KOPT-K1 (cell line): Measurements from ENCODE around the gene MVP.

Experiments
- H3K27ac ChIP-seq: fragments of 200-600 bp; sonication (generic); 2 replicates; pipeline ENCODE4 v1.5.1; 2016; ENCODE audit warnings: antibody characterized with exemption, mild to moderate bottlenecking, low read depth, low read length; ENCODE audit not compliant: poor library complexity, severe bottlenecking
- H3K36me3 ChIP-seq: fragments of 200-600 bp; sonication (generic); 2 replicates; pipeline ENCODE4 v1.5.1; 2017; ENCODE audit warnings: antibody characterized with exemption, mild to moderate bottlenecking, low read length, moderate library complexity; ENCODE audit not compliant: insufficient read depth
- H3K9me3 ChIP-seq: fragments of 200-600 bp; sonication (generic); 2 replicates; pipeline ENCODE4 v1.5.1; 2017; ENCODE audit warnings: antibody characterized with exemption, low read length, mild to moderate bottlenecking; ENCODE audit not compliant: insufficient read depth, poor library complexity, severe bottlenecking

The MVP gene

GRCh38 chr16:29841631-29842030 is 21.4 kb downstream of the MVP start:
- no peaks in the 10 kb centered on the region for H3K36me3 ChIP-seq
- H3K27ac ChIP-seq: no peak overlapping the region
- H3K9me3 ChIP-seq: no peaks in the 10 kb centered on the region

GRCh38 chr16:29842732-29843346 is 22.6 kb downstream of the MVP start:
- no peak overlapping the region for H3K27ac ChIP-seq
- no peaks in the 10 kb centered on the region for H3K9me3 ChIP-seq
- H3K36me3 ChIP-seq: no peaks in the 10 kb centered on the region

GRCh38 chr16:29843931-29844330 is 23.7 kb downstream of the MVP start:
- H3K27ac ChIP-seq: no peak overlapping the region
- no peaks in the 10 kb centered on the region for H3K9me3 ChIP-seq
- no peaks in the 10 kb centered on the region for H3K36me3 ChIP-seq

DNA sequence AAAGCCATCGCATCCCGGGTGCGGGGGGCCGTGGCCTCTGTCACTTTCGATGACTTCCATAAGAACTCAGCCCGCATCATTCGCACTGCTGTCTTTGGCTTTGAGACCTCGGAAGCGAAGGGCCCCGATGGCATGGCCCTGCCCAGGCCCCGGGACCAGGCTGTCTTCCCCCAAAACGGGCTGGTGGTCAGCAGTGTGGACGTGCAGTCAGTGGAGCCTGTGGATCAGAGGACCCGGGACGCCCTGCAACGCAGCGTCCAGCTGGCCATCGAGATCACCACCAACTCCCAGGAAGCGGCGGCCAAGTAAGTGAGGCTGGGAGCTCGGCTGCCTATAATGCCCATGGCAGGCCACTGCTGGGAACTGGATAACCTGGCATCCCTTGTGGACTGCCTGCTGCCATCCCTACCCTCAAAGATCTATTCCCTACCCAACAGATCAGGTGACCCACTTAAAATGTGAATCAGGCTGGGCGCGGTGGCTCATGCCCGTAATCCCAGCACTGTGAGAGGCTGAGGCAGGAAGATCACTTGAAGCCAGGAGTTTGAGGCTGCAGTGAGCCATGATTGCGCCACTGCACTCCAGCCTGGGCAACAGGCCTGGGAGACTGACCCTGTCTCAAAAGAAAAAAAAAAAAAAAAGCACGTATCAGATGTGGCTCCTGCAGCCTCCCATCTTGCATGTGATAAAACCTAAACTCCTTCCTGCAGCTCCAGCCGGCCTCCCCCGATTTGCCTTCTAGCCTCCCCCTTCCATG is 24.5 kb downstream of the MVP start:
- Histone ChIP-seq H3K9me3 (no peaks in the 10 kb centered on the region), H3K36me3 (no peaks in the 10 kb centered on the region), H3K27ac (no peak overlapping the region)

DNA sequence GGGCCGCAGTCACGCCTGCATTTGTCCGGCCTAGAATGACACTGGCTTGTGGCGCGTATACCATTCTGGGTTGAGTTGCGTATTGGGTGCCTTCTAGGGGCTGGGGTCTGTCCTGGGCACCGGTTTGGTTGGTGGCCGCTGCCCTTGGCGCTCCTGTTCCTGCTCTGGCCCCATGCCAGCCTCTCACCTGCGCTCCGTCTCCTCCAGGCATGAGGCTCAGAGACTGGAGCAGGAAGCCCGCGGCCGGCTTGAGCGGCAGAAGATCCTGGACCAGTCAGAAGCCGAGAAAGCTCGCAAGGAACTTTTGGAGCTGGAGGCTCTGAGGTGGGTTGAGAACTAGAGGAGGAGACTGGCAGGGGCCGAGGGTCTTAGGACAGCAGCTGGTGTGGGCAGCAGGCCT is 25.4 kb downstream of the MVP start:
- H3K36me3 ChIP-seq: no peaks in the 10 kb centered on the region
- H3K9me3 ChIP-seq: no peaks in the 10 kb centered on the region

GRCh38 chr16:29848420-29849297 is 28.4 kb downstream of the MVP start:
- Histone ChIP-seq H3K36me3 (no peaks in the 10 kb centered on the region), H3K27ac (no peak overlapping the region), H3K9me3 (no peaks in the 10 kb centered on the region)

More for the DNA sequence above, 25.4 kb downstream of the MVP start:
- H3K27ac ChIP-seq: no peak overlapping the region

DNA sequence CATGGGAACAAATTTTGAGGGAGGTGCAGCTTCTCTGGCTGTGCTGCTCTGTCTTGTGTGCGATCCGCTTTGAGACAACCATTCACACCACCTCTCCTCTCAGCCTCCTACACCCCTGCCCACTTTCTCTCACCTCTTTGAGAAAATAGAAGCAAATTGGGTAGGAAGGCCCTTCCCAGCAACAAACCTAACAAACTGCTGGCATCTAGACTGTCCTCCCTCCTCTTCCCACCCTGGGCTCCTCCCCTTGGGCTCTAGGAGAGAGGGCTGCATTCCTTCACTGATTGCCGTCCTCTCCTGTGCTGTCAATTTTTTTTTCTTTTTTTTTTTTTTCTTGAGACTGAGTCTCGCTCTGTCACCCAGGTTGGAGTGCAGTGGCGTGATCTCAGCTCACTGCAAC is 29.2 kb downstream of the MVP start:
- Histone ChIP-seq H3K36me3 (no peaks in the 10 kb centered on the region), H3K9me3 (no peaks in the 10 kb centered on the region), H3K27ac (no peak overlapping the region)

- H3K9me3 ChIP-seq: no peaks in the 10 kb centered on the region
Measured at GRCh38 chr16:29850998-29851397, 30.7 kb downstream of the MVP start.

DNA sequence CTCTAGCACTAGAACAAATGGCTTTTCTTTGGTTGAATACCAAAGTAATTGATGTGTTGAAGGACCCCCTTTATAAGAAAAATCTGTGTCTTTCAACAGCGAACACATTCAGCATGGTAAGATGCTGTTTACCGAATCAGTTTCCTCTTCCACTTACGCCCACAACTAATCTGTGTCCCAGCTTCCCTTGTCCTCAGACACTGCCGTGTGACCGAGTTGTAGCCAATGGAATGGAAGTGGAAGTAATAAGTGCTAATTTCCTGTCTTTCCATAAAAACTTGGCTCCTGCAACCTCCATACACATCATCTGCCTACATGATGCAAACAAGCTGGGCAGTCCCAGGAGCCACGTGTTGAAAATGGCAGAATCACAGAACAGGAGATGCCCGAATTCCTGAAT is 32.4 kb downstream of the MVP start:
- Histone ChIP-seq H3K27ac (no peak overlapping the region), H3K9me3 (no peaks in the 10 kb centered on the region), H3K36me3 (no peaks in the 10 kb centered on the region)

More at GRCh38 chr16:29850998-29851397, 30.7 kb downstream of the MVP start:
- Histone ChIP-seq H3K36me3 (no peaks in the 10 kb centered on the region), H3K27ac (no peak overlapping the region)

DNA sequence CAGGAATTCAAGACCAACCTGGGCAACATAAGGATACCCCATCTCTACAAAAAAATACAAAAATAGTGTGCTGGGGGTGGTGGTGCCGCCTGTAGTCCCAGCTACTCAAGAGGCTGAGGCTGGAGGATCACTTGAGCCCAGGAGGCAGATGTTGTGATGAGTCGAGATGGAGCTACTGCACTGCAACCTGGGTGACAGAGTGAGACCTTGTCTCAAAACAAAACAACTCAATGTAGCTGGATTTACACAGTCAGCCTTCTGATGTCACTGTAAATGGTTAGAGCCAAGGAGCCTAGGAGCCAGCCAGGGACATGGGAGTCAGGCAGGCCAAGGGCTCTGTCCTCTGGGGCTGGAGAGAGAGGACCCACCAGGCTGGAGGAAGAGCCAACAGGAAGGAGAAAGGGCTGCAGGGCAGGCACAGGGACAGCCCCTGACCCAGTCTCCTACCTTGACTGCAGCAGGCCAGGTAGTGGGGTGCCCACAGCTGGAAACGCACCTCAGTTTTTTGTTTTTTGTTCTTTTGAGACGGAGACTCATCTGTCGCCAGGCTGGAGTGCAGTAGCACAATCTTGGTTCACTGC is 34.3 kb downstream of the MVP start:
- no peak overlapping the region for H3K27ac ChIP-seq
- H3K36me3 ChIP-seq: peaks cover 16% of the 10 kb centered on the region
- H3K9me3 ChIP-seq: no peaks in the 10 kb centered on the region

DNA sequence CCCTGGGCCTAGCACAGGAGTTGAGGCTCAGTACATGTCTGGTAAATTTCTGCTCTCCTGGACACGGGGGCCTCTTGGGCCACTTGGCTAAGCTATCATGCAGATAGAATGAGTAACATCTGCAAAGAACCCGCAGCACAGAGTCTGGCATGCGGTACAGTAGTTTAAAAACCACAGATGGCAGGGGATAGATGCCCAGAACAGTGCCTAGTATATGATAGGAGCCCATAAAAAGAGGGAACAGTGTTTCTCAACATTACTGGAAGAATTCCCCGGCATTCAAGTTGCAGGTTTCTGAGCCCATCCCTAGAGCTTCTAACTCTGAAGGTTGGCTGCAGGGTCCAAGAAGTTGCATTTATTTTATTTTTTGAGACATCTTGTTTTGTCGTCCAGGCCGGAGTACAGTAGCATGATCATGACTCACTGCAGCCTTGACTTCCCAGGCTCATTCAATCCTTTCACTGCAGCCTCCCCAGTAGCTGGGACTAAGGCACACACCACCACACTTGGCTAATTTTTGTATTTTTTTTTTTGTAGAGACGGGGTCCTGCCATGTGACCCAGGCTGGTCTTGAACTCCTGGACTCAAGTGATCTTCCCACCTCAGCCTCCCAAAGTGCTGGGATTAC is 37.0 kb downstream of the MVP start:
- Histone ChIP-seq H3K9me3 (no peaks in the 10 kb centered on the region), H3K27ac (no peak overlapping the region), H3K36me3 (peaks cover 34% of the 10 kb centered on the region)

DNA sequence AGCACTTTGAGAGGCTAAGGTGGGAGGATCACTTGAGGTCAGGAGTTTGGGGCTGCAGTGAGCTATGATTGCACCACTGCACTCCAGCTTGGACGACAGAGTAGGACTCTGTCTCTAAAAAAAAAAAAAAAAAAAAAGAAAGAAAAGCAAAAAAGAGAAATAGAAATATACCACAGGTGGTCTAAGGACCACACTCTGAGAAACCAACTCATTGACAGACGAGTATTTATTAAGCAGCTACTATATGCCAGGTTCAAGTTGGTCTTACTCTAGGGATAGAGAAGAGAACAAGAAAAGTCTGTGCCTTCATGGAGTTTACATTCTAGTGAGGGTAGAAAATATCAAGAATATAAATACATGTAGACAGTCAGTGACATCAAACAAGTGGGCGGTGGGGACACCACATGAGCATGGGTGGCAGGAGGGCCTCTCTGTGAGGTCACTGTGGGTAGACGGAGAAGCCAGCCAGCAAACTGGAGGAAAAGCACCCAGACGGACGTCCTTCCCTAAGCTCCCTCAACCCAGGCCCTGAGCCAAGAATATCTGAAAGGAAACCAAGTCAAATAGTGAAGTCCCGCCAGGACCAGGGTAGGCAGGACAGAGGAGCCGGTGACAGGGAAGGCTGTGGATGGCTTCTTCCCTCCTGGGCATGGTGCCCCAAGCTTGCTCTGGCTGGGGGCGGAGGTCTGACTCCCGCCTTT is 38.0 kb downstream of the MVP start:
- no peaks in the 10 kb centered on the region for H3K9me3 ChIP-seq
- peaks cover 34% of the 10 kb centered on the region for H3K36me3 ChIP-seq

DNA sequence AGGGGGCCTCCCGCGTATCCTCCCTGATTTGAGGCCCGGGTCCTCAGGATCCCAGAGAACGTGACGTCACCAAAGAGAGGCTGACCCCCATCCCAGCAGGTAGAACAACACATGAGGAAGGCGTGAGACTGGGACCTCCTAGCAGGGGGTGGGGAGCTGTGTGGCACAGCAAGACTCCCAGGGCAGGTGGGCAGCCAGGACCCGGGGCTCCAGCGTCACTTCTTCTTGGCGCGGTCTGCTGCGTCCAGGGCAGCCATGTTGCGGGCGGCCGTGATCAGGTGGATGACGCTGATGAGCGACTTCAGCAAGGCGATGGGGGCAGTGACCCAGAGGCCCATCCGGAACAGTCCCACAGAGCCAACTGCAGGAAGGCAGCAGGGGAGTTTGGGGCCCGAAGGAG is 38.7 kb downstream of the MVP start:
- H3K27ac ChIP-seq: no peak overlapping the region

More for the DNA sequence above, 38.0 kb downstream of the MVP start:
- no peak overlapping the region for H3K27ac ChIP-seq

DNA sequence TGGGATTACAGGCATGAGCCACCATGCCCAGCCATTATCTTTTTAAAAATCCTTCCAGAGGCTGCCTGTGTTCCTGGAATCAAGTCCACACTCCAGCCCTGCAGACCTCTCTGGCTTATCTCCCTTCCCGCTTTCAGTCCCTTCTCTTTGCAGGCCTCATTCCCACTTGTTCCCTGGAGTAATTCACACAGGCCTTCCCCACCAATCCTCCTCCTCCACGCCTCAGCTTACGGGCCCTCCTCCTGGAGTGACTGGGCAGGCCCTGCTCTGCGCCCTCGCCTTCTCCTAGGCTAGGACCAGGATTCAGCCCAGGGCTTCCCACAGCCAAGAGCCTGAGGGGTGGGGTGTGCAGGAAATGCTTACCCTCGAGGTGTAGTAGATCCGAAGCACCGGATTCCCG is 40.0 kb downstream of the MVP start:
- no peaks in the 10 kb centered on the region for H3K9me3 ChIP-seq
- H3K36me3 ChIP-seq: peaks cover 34% of the 10 kb centered on the region
- no peak overlapping the region for H3K27ac ChIP-seq

More for the DNA sequence above, 38.7 kb downstream of the MVP start:
- H3K36me3 ChIP-seq: peaks cover 34% of the 10 kb centered on the region
- H3K9me3 ChIP-seq: no peaks in the 10 kb centered on the region
